Measurements from ENCODE around the gene DNLZ.

DNA sequence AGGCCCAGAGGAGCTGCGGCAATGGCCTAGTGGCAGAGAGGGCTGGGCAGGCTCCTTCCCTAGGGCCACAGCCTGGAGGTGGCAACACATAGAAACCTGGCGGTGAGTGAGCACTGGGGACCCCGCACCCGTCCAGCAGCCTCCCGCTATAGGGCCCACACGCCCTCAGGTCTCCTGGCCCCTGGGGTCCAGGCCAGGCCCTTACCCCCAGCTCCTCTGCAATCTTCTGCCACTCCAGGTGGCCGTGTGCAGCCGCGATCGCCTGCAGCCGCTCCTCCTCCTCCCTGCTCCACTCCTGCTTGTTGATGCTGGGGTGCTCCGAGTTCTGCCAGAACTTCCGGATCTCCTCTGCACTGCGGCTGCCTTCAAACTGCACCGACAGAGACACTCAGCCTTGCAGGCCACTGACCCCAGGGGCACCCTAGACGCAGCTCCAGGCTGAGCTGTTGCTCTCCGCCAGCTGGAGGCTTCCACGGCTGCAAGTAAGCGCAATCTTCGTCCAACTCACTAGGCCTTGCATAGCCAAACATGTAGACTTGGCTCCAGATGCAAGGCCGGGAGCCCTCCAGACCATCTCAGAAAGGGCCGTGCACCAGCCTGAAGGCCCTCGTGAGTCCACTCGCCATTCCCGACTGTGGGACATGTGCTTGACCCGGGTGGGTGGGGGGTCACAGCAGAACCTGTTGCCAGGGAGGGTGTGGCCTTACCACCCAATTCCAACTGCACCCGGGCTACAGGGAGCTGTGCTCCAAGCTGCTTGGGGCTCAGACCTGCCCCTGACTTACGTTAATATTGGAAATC lies 28.4 kb upstream of the DNLZ start:
- TF ChIP-seq, protein P1, sequence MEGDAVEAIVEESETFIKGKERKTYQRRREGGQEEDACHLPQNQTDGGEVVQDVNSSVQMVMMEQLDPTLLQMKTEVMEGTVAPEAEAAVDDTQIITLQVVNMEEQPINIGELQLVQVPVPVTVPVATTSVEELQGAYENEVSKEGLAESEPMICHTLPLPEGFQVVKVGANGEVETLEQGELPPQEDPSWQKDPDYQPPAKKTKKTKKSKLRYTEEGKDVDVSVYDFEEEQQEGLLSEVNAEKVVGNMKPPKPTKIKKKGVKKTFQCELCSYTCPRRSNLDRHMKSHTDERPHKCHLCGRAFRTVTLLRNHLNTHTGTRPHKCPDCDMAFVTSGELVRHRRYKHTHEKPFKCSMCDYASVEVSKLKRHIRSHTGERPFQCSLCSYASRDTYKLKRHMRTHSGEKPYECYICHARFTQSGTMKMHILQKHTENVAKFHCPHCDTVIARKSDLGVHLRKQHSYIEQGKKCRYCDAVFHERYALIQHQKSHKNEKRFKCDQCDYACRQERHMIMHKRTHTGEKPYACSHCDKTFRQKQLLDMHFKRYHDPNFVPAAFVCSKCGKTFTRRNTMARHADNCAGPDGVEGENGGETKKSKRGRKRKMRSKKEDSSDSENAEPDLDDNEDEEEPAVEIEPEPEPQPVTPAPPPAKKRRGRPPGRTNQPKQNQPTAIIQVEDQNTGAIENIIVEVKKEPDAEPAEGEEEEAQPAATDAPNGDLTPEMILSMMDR (conservative IDR thresholded peaks at IDR 0.05 in 1 of 2, IDR thresholded peaks at IDR 0.05 in 1 of 2; ENCODE audit: low read depth in 1 of 2, low read length in 2 of 2) = no peak
- TF ChIP-seq EZH2 (IDR thresholded peaks at IDR 0.05; ENCODE audit: low read length, missing control alignments) = no peak

Data from fibroblast of lung (primary cell).